Lower leg skin (tissue), 3 donors: Measurements from ENCODE around the gene LAMP2.

Source experiments
- CTCF ChIP-seq, 3 donors: fragments of 450-650 bp; IDR thresholded peaks; one replicate each; pipeline ENCODE4 v1.5.1; 2016; ENCODE audit warnings: antibody characterized with exemption in 3 of 3, mild to moderate bottlenecking in 3 of 3, moderate library complexity in 2 of 3
- POLR2A ChIP-seq, 2 donors: fragments of 450-650 bp; IDR thresholded peaks; one replicate each; pipeline ENCODE4 v1.6.1; 2016 to 2017; ENCODE audit warnings: antibody characterized with exemption in 2 of 2, mild to moderate bottlenecking in 1 of 2, moderate library complexity in 1 of 2

DNA sequence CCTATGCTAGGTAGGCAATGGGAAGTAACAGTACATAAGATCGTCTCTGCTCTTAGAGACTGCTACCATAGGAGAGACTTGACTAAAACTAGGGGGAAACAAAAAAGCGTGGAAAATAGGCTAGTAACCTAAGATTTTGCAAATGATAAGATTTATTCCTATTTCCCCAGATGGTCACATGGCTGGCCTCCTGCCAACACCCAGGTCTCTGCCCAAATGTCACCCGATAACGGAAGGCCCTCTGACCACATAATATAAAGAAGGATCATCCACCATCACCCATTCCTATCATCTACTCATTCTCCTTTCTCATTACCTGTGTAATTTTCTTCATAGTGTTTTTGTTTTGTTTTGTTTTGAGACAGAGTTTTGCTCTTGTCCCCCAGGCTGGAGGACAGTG lies 4.7 kb downstream of the LAMP2 start:
- TF ChIP-seq CTCF (IDR thresholded peaks at IDR 0.05) (no peak), POLR2A (IDR thresholded peaks at IDR 0.05) (no peak)
